ENCODE data around the gene ADH1C. TPM values are rescaled to one million over a fixed set of nuclear protein-coding genes. Genes with fewer than 3 reads are reported as not detected.

The ADH1C gene
- total RNA-seq, 1 experiment from 2014 or later, result not detected

- Mint-ChIP-seq H3K27ac (no peak overlapping the region), H3K9me3 (peaks cover 3 to 7% of the 10 kb centered on the region in 2 experiments; a peak in 2 of 5 replicates), H3K4me3 (no peak overlapping the region), H3K36me3 (ENCODE audit: insufficient read depth in 1 of 3, low read depth in 3 of 3) (peaks cover 0 to 9% (median 0%) of the 10 kb centered on the region in 3 experiments; a peak in 1 of 7 replicates), H3K27me3 (ENCODE audit: low read depth) (no peaks in the 10 kb centered on the region; the same call in 1 of the 2 replicates), H3K4me1 (peaks cover 0 to 4% of the 10 kb centered on the region in 2 experiments; a peak in 1 of 4 replicates)
- Histone ChIP-seq H3K18ac (ENCODE audit: insufficient read length, low read depth, low read length) (no peak overlapping the region), H3K4me2 (ENCODE audit: insufficient read depth, insufficient read length, low read length) (no peak overlapping the region), H3K79me1 (ENCODE audit: insufficient read depth, low read depth, low read length, poor library complexity, severe bottlenecking) (no peaks in the 10 kb centered on the region), H2BK5ac (ENCODE audit: insufficient read length, low read length) (no peak overlapping the region), H3K4me1 (ENCODE audit: insufficient read depth, low read length) (no peaks in the 10 kb centered on the region), H2BK15ac (ENCODE audit: low read depth, low read length) (no peak overlapping the region), H2BK120ac (ENCODE audit: low read depth, low read length, poor library complexity, severe bottlenecking) (no peak overlapping the region), H3K9me3 (ENCODE audit: control insufficient read depth, low read depth, low read length) (no peaks in the 10 kb centered on the region), H2AK5ac (ENCODE audit: insufficient read length, low read length) (no peak overlapping the region), H3K27me3 (ENCODE audit: insufficient read depth, low read length) (no peaks in the 10 kb centered on the region), H3K27ac (ENCODE audit: insufficient read length, low read depth, low read length) (no peak overlapping the region), H4K20me1 (ENCODE audit: control insufficient read depth, insufficient read depth, insufficient read length) (no peaks in the 10 kb centered on the region), H4K8ac (replicated peaks; ENCODE audit: insufficient read length, low read depth, low read length) (no peak overlapping the region), H3K9ac (ENCODE audit: extremely low read depth, insufficient read length, low read length) (no peak overlapping the region), H2BK20ac (ENCODE audit: low read depth, low read length, poor library complexity, severe bottlenecking) (no peak overlapping the region), H3K23me2 (ENCODE audit: insufficient read length, low read depth, low read length, poor library complexity, severe bottlenecking) (no peaks in the 10 kb centered on the region), H3K79me2 (ENCODE audit: insufficient read depth, low read length) (no peaks in the 10 kb centered on the region), H3T11ph (ENCODE audit: low read length) (no peak overlapping the region), H3K14ac (ENCODE audit: insufficient read depth, low read length) (no peak overlapping the region), H3K56ac (ENCODE audit: insufficient read length, low read depth, low read length) (no peak overlapping the region), H4K5ac (ENCODE audit: insufficient read length, low read depth, low read length) (no peak overlapping the region), H2AFZ (ENCODE audit: low read length) (no peak overlapping the region), H2BK12ac (ENCODE audit: insufficient read length, low read depth, low read length) (no peak overlapping the region), H4K91ac (ENCODE audit: insufficient read length, low read depth, low read length) (no peak overlapping the region), H3K23ac (ENCODE audit: insufficient read length, low read depth, low read length) (no peak overlapping the region), H3K4ac (ENCODE audit: low read depth, low read length) (no peak overlapping the region)
- no peak for TF ChIP-seq CTCF (conservative IDR thresholded peaks at IDR 0.05)
- WGBS (ENCODE audit: extremely low coverage, insufficient read length, low lambda C conversion rate), result no CpG with 5 or more reads among the region's 7 CpGs
- DNase-seq, result no peak
Measured at GRCh38 chr4:99301376-99302164, 51.0 kb downstream of the ADH1C start.
